ENCODE data around the gene FBRSL1.

Gene FBRSL1

DNA sequence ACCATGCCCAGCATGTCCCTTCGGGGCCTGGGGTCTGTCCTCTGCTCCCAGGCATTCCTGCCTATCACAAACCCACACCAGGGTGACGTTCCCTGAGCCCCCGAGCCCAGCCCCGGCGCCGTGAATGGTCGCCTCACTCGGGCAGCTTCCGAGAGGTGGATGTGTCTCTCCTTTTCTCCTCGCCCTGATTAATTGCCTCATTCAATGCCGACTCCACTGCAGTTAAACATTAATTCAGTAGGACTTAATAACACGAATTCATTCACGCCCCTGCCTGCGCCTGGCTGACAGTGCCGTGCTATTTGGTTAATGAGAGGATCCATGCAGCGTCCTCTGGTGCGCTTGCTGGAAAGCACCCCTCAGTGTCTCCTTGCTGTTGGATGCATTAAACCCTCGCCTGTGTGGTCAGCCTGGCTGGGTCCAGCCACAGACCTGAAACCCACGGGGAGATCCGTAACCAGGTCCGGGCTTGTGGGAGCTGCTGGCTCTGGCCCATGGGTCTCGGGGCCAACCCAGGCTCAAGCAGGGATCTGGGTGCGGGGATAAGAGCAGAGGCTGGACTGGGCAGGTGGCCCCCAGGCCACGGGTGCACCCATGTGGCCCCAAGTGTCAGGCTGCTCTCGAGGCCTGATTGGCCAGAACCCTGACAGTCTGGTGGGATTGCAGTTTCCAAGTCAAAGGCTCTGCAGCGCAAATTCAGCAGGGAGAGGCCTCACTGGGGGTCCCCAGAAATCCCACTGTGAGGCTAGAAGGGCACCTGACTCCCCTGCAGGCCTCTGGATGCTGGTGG is 55.4 kb downstream of the FBRSL1 start:
- DNase-seq = no peak

- no peak for DNase-seq
Measured at GRCh38 chr12:132545955-132546354, 56.0 kb downstream of the FBRSL1 start.

- DNase-seq = no peak
Measured at GRCh38 chr12:132546647-132547046, 56.7 kb downstream of the FBRSL1 start.

- DNase-seq = no peak
Measured at GRCh38 chr12:132547205-132547740, 57.3 kb downstream of the FBRSL1 start.

DNA sequence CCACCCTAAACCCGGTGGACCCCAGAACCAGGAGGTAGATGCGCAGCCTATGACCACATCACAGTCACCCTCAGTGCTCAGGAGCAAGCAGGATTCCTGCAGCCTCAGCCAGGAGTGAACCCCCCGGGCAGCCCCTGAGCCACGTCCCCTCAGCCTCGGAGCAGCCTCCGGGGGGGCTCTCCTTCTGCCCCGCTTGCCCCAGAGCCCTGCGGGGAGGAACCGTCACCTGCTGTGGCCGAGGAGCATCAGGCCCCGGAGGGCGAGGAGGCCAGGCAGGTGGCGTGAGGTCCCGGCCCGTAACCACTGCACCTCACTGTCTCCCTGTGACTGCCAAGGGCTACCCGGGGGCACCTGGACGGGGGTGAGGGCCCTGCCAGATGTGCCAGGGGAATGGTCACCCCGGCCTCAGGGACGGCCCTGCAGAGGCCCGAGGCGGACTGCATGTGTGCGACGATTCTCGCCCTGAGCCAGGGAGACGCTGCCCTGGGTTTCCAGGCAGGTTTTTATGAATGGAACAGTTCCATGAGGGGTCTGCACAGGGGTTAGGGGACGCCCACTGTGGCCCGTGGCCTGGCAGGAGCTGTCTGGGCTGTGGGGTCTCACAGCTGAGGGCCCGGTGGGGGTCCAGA is 58.6 kb downstream of the FBRSL1 start:
- DNase-seq = no peak

GRCh38 chr12:132549059-132549458 is 59.1 kb downstream of the FBRSL1 start:
- no peak for DNase-seq

DNA sequence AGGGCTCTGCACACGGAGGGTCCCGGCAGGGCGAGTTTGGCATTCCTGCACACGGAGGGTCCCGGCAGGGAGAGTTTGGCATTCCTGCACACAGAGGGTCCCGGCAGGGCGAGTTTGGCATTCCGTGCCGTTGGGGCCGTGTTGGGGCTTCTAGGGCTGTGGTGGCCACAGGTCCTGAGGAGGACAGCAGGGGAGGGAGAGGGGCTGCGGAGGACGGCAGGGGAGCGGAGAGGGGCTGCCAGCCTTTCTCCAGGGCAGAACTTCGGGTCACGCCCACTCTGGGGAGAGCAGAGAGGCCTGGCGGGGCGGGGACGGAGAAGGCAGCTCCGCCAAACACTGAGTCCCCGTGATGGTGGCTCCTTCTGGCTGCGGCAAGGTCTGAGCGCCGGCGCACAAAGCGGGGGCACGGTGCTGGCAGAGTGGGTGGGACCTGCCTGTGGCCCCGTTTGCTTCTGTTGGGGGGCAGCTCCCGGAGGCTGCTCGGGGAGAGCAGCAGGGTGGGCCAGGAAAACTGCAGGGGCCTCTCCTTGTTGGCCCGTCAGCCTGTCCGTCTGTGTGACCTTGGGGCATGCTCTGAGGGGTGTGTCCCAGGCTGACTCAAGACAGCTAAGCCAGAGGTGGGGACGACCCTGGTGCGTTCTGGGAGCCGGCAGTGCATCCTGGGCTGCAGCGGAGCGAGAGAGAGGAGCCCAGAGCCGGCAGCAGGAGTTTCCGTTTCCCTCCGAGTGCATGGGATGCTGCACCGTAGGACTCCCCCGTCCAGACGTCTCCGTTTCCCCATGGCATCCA is 60.3 kb downstream of the FBRSL1 start:
- no peak for DNase-seq

DNA sequence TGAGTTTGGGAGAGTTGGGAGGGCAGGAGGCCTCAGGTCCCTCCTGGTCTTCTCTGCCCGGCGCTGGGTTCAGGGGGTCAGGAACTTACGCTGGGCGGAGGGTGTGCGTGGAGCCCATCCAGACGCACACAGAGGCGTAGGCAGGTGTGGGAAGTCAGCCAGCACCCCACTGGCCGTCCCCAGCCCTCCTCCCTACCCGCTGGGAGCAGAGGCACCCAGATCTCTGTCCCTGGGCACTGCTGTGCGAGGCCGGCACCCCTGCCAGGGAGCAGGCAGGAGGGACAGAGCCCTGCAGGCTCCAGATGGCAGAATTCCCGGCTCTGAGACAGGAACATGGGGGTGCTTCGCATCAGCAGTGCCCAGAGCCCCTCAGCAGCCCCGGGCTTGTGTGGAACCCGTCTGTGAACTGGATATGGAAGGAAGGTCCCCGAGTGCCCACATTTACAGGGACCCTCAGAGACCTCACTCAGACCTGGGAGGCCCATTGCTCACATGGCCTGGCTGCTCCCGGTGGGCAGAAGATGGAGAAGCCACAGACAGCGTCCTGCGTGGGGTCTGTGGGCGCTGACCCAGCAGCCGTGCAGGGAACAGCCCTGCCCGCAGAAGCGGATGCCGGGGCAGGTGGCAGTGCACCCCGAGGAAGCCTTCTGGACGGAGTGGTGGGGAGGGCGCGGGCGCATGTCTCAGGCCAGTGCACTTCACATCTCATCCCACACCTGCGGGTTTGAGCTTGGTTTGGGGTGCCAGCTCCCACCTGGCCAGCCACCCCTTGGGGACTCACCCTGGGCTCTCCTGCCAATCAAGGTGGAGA is 61.1 kb downstream of the FBRSL1 start:
- no peak for DNase-seq

DNA sequence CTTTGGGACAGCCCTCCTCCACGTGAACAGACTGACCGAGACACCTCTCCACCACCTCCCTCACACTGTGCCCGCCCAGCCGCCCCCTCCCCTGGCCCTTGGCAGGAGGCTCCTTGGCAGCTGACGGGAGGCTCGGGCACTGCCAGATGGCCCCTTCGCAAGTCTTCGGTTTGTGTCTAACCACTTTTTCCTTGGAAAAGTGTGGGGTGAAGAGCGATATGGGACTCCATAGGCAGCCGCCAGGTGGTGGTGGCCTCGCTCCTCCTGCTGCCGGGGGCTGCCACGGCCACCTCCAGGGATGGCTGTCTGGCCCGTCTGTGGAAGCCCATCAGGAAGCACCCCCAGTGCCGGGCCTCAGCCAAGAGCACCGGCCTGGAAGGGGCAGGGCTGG is 61.7 kb downstream of the FBRSL1 start:
- no peak for DNase-seq

DNA sequence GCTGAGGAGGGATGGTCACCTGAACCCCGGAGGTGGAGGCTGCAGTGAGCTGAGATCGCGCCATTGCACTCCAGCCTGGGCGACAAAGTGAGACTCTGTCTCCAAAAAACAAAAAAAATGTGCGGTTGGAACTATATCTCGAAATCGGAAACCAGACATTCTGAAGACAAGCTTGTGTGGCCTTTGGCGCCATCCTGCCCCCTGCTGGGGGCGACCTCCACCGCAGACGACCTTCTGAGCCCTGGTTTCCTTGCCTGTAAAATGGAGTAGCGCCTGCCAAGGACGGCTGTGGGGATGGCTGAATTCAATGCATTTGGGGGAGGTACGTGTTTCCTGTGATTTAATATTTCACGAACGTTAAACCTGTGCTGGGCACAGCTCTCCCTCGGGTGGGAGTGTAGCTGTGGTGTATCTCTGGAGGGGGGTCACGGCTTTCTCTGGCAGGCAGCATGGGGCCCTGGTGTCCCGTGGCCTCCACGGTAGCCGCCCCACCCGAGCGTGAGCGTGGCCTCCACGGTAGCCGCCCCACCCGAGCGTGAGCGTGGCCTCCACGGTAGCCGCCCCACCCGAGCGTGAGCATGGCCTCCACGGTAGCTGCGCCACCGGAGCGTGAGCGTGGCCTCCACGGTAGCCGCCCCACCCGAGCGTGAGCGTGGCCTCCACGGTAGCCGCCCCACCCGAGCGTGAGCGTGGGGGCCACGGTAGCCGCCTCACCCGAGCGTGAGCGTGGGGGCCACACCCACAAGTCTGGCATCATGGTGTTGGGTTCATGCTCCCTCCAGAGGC is 65.1 kb downstream of the FBRSL1 start:
- no peak for DNase-seq

DNA sequence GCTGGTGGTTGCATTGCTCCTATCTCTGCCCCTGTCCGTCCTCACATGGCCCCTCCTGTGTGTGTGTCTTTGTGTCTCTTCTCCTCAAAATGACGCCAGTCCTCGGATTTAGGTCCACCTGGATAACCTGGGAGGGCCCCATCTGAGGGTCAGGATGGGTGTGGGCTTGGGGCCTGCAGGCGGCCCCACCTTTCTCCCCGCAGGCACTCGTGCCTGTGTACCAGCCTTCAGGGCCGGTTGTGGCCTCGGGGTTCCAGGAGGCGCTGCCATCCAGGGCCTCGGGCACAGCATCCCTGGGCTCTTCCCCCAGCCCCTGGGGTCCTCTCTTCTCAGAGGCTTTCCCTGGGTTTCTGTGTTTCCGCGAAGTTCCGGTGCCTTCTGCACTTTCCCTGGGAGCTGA is 65.7 kb downstream of the FBRSL1 start:
- no peak for DNase-seq

DNA sequence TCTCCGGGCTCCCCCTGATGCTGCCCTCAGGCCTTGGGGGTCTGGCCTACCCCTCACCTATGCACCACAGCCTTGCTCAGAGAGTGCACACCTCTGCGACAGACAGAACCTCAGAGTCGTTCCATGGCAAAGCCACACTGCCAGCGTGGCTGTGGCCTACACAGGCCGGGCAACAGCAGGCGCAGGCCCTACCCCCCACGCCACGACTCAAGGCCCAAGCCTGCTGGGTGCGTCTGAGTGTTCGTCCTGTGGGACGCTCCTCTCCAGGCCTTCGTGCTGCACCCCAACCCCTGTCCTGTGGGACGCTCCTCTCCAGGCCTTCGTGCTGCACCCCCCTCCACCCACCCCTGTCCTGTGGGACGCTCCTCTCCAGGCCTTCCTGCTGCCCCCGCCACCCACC is 66.3 kb downstream of the FBRSL1 start:
- DNase-seq = no peak

DNA sequence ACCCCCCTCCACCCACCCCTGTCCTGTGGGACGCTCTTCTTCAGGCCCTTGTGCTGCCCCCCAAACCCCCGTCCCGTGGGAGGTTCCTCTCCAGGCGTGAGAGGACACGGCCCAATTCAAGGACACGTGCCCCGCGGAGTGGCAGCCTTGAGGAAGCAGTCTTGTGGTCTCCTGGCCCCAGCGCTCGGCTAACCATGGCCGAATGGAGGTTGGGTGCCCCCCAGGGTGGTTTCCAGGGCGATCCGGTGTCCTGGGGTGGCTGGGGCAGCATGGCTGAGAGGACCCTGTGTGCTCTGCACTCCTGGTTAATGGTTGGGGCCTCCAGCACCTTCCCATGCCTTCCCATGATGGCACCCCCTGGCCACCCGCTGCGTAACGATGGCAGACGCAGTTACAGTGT is 66.8 kb downstream of the FBRSL1 start:
- DNase-seq = no peak

DNA sequence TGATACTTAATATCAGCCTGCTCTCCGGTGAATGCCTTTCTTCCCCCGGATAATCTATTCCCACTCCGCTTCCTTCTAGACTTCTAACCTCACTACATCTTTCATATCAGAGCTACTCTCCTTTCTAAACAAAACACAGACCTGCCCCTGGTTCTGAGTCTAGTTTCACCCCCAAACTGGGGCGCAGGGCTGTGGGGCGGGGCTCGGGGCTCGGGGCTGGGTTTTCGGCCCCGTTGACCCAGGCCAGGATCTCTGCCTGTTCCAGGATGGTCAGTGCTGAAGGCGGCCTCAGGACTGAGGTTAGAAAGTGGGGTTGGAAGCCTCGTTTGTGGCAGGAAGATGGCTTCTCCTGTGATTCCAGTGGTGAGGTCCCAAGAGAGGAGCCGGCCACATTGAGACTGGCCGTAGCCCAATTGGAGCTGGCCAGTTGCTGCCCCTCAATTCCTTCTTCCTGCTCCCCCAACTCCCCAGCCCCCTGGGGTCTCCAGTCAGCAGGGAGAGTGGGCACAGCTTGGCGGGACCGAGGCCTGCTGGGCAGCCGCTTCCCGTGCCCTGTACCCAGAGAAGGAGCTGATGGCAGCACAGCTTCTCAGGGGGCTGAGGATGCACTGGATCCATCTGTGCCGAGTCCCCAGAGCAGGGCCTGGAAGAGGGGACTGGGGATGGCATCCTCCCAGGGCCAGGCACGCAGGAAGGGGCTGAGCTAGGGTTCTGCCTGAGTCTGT is 67.5 kb downstream of the FBRSL1 start:
- DNase-seq = no peak

GRCh38 chr12:132558042-132558856 is 68.3 kb downstream of the FBRSL1 start:
- no peak for DNase-seq

- DNase-seq = no peak
Measured at GRCh38 chr12:132558861-132559623, 69.1 kb downstream of the FBRSL1 start.

DNA sequence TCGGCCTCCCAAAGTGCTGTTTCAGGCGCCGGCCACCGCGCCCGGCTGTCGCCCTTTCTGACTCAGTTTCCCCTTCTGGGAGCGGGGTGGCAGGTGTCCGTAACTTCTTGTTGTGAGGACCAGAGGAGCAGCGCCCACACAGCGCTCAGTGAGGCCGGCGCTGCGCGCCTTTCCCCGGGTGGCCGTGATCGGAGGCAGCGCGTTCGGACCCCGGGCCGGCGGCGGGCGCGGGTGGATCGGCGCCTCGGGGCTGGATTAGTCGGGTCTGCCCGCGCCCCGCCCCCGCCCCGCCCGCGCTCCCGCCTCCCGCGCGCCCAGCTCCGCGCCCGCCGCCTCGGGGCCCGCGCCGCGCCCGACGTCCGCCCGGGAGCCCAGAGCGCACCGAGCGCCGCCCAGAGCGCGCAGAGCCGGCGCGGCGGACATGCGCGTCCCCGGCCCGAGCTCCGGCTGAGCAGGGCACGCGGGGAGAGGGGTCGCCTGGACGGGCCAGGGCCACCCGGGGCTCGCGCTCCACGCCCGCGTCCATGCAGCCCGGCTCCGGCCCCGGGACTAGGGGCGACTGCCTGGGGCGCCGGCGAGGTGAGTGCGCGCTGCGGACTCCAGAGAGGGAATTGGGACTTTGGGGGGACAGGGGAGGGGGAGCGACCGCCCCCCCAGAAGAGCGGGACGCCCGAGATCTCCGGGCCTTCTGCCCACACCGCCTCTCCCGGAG is 69.9 kb downstream of the FBRSL1 start:
- no peak for DNase-seq

DNA sequence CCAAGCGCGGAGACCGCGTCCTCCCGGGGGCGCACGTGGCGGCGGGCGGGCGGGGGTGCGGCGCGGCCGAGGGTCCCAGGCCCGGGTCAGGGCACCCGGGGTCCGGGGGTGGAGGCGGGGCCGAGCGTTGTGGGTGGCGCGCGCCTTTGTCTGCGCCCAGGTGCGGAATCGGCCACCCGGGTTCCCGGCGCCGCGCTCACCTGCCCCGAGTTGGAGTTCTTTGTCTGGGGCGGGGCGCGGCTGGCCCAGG is 70.3 kb downstream of the FBRSL1 start:
- DNase-seq = no peak

Measured in NK-92 treated with Interleukin-12 subunit alpha and Interleukin-12 subunit beta, amount 100 ng/mL, for 24 hours (cell line).